ENCODE measurements around the gene FBXO42. TPM values are rescaled to one million over a fixed set of nuclear protein-coding genes. Genes with fewer than 3 reads are reported as not detected.

The FBXO42 gene
- total RNA-seq, 1 donor from 2014 or later: 19.0 TPM

GRCh38 chr1:16204634-16205333 is 147.5 kb downstream of the FBXO42 start:
- H3K4me3 Mint-ChIP-seq: peak overlapping the region; percentile 46
- ChIA-PET POLR2A (interaction anchor here (1.2 to 1.4 kb wide), 2 partner anchors 12 to 32 kb away, joined by 3 read pairs; partner anchors contain the start of gene CPLANE2), CTCF (interaction anchor here (2.3 to 3.4 kb wide), 2 partner anchors 12 to 40 kb away, joined by 10 to 17 read pairs; no protein-coding TSS in a partner anchor)
- DNase-seq (no peak), ATAC-seq (ENCODE audit: low read depth) (no peak)
- intact Hi-C loops (cut with micrococcal nuclease): loop anchor here (1.0 to 5.0 kb wide), 2 partner anchors 40 to 148 kb away; partner anchors contain the start of gene FBXO42
- no peaks in the 10 kb centered on the region for H3K27me3 Mint-ChIP-seq
- H3K4me1 Mint-ChIP-seq: peaks cover 3% of the 10 kb centered on the region
- TF ChIP-seq, protein P1, sequence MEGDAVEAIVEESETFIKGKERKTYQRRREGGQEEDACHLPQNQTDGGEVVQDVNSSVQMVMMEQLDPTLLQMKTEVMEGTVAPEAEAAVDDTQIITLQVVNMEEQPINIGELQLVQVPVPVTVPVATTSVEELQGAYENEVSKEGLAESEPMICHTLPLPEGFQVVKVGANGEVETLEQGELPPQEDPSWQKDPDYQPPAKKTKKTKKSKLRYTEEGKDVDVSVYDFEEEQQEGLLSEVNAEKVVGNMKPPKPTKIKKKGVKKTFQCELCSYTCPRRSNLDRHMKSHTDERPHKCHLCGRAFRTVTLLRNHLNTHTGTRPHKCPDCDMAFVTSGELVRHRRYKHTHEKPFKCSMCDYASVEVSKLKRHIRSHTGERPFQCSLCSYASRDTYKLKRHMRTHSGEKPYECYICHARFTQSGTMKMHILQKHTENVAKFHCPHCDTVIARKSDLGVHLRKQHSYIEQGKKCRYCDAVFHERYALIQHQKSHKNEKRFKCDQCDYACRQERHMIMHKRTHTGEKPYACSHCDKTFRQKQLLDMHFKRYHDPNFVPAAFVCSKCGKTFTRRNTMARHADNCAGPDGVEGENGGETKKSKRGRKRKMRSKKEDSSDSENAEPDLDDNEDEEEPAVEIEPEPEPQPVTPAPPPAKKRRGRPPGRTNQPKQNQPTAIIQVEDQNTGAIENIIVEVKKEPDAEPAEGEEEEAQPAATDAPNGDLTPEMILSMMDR (IDR thresholded peaks at IDR 0.05): no peak
- no peak overlapping the region for H3K27ac Mint-ChIP-seq
- H3K36me3 Mint-ChIP-seq (ENCODE audit: low read depth): peaks cover 27% of the 10 kb centered on the region
- no peaks in the 10 kb centered on the region for H3K9me3 Mint-ChIP-seq

DNA sequence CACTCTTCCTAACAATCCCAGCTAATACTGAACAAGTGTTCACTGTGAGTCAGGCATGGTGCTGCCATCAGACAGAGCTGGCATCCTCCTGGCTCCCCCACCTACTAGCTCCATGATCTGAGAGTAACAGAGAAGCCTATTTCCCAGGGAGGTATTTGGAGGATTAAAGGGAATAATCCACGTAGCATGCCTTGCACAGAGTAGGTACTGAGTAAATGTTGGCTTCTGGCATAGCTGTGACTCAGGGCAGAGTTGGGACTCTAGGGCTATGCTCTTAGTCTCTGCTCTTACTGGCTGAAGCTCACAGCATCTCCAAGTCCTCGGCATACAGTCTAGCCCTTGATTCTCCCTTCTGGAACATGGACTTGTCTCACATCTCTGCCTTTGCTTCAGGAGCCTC is 148.1 kb downstream of the FBXO42 start:
- H3K9me3 Mint-ChIP-seq: no peaks in the 10 kb centered on the region
- peaks cover 3% of the 10 kb centered on the region for H3K4me1 Mint-ChIP-seq
- no peak overlapping the region for H3K27ac Mint-ChIP-seq
- no peaks in the 10 kb centered on the region for H3K27me3 Mint-ChIP-seq
- CTCF ChIA-PET: interaction anchor here (2.3 to 3.4 kb wide), 2 partner anchors 13 to 40 kb away, joined by 10 to 17 read pairs; no protein-coding TSS in a partner anchor
- TF ChIP-seq, protein P1 (IDR thresholded peaks at IDR 0.05): no peak
- ATAC-seq (ENCODE audit: low read depth) (no peak), DNase-seq (no peak)
- peak overlapping the region; percentile 46 for H3K4me3 Mint-ChIP-seq
- intact Hi-C loops (cut with micrococcal nuclease): no loop called here
- POLR2A ChIA-PET: interaction anchor here (1.2 to 1.4 kb wide), 2 partner anchors 13 to 33 kb away, joined by 3 read pairs; partner anchors contain the start of gene CPLANE2
- peaks cover 27% of the 10 kb centered on the region for H3K36me3 Mint-ChIP-seq (ENCODE audit: low read depth)

- H3K36me3 Mint-ChIP-seq (ENCODE audit: low read depth): peaks cover 32% of the 10 kb centered on the region
- no peak overlapping the region for H3K4me3 Mint-ChIP-seq
- ChIA-PET CTCF (interaction anchor here (2.3 to 3.4 kb wide), 2 partner anchors 14 to 41 kb away, joined by 10 to 17 read pairs; no protein-coding TSS in a partner anchor), POLR2A (interaction anchor here (1.4 kb wide), 1 partner anchor 14 kb away, joined by 3 read pairs; no protein-coding TSS in a partner anchor)
- no peaks in the 10 kb centered on the region for H3K27me3 Mint-ChIP-seq
- intact Hi-C loops (cut with micrococcal nuclease): no loop called here
- no peak for ATAC-seq (ENCODE audit: low read depth)
- peaks cover 3% of the 10 kb centered on the region for H3K4me1 Mint-ChIP-seq
- TF ChIP-seq, protein P1 (IDR thresholded peaks at IDR 0.05): no peak
- no peaks in the 10 kb centered on the region for H3K9me3 Mint-ChIP-seq
- no peak for DNase-seq
- H3K27ac Mint-ChIP-seq: no peak overlapping the region
Measured at GRCh38 chr1:16203550-16203949, 148.7 kb downstream of the FBXO42 start.

GRCh38 chr1:16202281-16203210 is 149.7 kb downstream of the FBXO42 start:
- CTCF ChIA-PET: interaction anchor here (3.4 kb wide), 1 partner anchor 42 kb away, joined by 17 read pairs; no protein-coding TSS in a partner anchor
- Mint-ChIP-seq H3K27ac (no peak overlapping the region), H3K4me3 (no peak overlapping the region), H3K27me3 (no peaks in the 10 kb centered on the region), H3K36me3 (ENCODE audit: low read depth) (peaks cover 34% of the 10 kb centered on the region), H3K9me3 (no peaks in the 10 kb centered on the region), H3K4me1 (peaks cover 3% of the 10 kb centered on the region)
- no peak for DNase-seq
- TF ChIP-seq, protein P1 (IDR thresholded peaks at IDR 0.05): no peak
- intact Hi-C loops (cut with micrococcal nuclease): no loop called here
- POLR2A ChIA-PET: interaction anchor here (1.1 kb wide), 1 partner anchor 14 kb away, joined by 4 read pairs; no protein-coding TSS in a partner anchor
- no peak for ATAC-seq (ENCODE audit: low read depth)

Data from activated B cell treated with CpG ODN at 0.5 μM for 24 hours (primary cell).